SH-SY5Y (cell line): Measurements from ENCODE around the gene INTS14.

Source experiments
- GATA2 ChIP-seq: IDR thresholded peaks from 2 replicates; pipeline ENCODE4 v1.6.1; 2011; ENCODE audit warnings: mild to moderate bottlenecking, low read depth, low read length
- GATA3 ChIP-seq: IDR thresholded peaks from 2 replicates; pipeline ENCODE4 v1.6.1; 2011; ENCODE audit warnings: low read depth, mild to moderate bottlenecking, low read length, moderate library complexity

GRCh38 chr15:65629548-65629947 lies 18.6 kb upstream of the INTS14 start:
- TF ChIP-seq GATA3 (no peak), GATA2 (no peak)
